GM12801 (cell line): ENCODE data around the gene KLRF2.

Experiments used
- CTCF ChIP-seq: IDR thresholded peaks from one replicate; pipeline ENCODE4 v1.5.1; 2011; ENCODE audit warnings: control low read depth; ENCODE audit not compliant: insufficient read length; ENCODE audit errors: extremely low read depth

Gene KLRF2

GRCh38 chr12:9908350-9908749, 27.1 kb downstream of the KLRF2 start:
- no peak for TF ChIP-seq CTCF

- TF ChIP-seq CTCF = no peak
Observed at GRCh38 chr12:9909724-9910123, 28.4 kb downstream of the KLRF2 start.

- TF ChIP-seq CTCF = no peak
Observed at GRCh38 chr12:9910716-9911421, 29.6 kb downstream of the KLRF2 start.

GRCh38 chr12:9911708-9912107, 30.4 kb downstream of the KLRF2 start:
- TF ChIP-seq CTCF = no peak

- no peak for TF ChIP-seq CTCF
Observed at GRCh38 chr12:9919443-9919842, 38.2 kb downstream of the KLRF2 start.

- TF ChIP-seq CTCF = no peak
Observed at GRCh38 chr12:9920451-9920850, 39.2 kb downstream of the KLRF2 start.

GRCh38 chr12:9922429-9922828, 41.1 kb downstream of the KLRF2 start:
- TF ChIP-seq CTCF = no peak
